Stimulated activated CD8-positive, alpha-beta memory T cell treated with anti-CD3 and anti-CD28 coated beads, Interleukin-2, amount 100 ng/mL, for 48 hours (primary cell): Measurements from ENCODE around the gene ITK.

Experiments
- DNase-seq, 2 donors: peaks; one replicate each; pipeline ENCODE4 v3.0.0-alpha.2; 2020; ENCODE audit warnings: low read depth in 2 of 2

The ITK gene

GRCh38 chr5:157180374-157181264, at the start of gene ITK:
ITK (plus strand) TSS chr5:157180840; CDS start chr5:157180978, 138 bp downstream.
- DNase-seq = no peak

DNA sequence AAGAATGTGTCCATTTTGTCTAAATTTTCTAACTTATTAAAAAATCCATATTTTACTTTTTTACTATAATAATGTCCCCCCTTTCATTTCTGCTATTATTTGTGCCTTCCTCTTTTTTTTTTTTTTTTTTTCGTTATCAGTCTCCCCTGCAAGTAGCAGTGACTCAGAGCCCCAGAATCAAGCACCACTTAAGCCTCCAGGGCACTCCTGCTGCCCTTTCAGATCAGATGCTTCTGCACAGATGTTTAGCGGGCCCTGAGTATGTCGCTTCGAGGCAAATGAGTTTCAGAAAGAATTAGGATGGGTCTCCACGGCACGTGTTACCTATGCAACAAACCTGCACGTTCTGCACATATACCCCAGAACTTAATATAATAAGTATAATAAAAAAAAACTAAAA, 49.7 kb upstream of the ITK start:
- DNase-seq = no peak

- DNase-seq = no peak
Measured at GRCh38 chr5:157132281-157132612, 48.4 kb upstream of the ITK start.

- DNase-seq = no peak
Measured at GRCh38 chr5:157137691-157138090, 42.9 kb upstream of the ITK start.

DNA sequence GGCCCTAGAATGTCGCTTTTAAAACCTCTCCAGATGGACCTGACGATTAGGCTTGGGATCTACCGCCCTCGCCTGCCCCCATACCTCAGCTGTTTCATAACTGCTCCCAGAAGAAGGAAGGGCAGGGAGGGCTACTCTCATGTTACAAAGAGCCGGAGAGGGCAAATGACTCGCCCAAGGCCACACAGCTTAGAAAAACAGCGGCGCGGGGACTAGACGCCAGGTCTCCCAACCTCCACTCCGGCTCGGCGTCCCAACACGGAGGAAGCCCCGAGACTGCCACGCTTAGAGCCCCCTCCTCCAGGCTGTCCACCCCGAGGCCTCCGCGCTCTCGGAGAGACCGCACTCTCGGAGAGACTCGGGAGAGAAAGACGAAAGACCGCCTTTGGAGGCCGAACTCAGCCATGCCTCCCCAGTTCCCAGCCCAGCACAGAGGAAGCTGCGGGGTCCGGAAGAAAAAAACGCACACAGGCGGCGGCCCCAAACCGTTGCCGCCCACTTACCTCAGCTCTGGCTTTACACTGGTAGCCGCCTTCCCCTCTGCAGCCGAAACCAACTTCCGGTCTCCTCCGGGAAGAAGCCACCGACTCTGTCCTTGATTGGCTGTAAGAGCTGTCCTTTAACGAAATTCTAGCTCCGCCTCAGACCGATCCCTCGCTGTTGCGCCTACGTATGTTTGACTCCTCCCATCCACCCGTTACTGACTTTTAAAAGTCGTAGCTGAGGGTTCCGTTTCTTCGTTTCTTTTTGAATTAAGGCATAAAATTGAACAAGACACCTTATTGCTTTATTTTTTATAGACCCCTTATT, 38.1 kb upstream of the ITK start, which contains the start of gene MED7:
TSS of gene MED7 (minus strand) at position 549 of the 810 bp plus-strand sequence. CDS start 3,434 bp downstream, outside the sequence.
- peak; percentile 72 to 82 for DNase-seq

DNA sequence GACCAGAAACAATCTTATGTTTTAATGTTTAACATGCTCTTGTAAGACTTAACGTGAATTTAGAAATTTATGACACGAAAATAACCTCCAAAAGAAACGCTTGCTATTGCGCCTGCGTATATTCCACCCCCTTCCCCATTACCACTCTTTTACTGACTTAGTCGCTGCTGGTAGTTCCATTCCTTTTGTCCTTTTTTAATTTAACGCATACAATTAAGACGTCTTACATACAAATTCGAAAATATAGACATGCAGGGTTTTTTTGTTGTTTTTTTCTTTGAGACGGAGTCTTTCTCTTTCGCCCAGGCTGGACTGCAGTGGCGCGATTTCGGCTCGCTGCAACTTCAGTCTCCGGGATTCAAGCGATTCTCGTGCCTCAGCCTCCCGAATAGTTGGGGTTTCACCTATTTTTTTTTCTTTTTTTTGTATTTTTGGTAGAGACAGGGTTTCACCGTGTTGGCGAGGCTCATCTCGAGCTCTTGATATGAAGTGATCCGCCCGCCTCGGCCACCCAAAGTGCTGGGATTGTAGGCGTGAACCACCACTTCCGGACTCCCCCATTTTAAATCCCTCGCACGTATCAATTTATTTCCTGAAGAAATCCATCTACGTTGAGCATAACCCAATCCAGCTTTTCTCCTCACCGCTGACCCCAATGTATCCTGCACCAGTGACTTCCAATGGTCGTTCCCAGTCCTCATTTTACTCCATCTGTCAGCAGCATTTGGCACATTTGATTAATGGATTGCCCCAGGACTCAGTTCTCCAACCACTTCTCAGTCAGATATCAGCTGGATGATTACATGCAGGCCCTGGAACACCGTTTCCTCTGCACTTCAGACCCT, 37.3 kb upstream of the ITK start:
- DNase-seq = peak; percentile 45 to 46

DNA sequence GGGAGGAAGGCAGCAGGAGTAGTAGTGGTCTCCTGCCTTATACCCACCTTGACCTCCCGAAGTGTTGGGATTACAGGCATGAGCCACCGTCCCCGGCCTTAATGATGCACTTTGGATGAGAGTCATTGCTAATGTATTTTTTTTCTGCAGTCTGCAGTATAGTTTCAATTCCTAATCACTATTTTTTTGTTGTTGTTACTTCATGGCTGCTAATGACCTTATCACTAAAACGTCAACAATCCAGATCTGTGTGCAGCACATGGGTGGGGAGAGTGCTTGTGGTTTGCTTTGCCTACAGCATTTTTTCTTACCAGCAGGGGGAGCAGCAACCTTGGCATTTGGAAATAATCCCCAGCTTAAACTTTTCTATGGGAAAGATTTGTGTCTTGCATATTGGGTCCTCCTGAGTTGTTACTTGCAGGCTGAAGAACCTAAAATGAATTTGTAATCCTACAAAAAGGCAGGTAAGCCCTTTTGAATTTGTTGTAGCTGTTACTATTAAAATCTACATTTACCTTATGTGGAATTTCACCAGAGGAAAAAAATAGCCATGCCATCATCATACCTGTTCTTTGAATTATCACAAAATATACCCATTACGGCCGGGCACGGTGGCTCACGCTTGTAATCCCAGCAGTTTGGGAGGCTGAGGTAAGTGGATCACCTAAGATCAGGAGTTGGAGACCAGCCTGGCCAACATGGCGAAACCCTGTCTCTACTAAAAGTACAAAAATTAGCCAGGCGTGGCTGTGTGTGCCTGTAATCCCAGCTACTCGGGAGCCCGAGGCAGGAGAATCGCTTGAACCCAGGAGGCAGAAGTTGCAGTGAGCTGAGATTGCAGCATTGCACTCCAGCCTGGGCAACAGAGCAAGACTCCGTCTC, 31.7 kb upstream of the ITK start:
- DNase-seq = peak; percentile 49 to 63

- no peak for DNase-seq
Measured at GRCh38 chr5:157150995-157151394, 29.6 kb upstream of the ITK start.

- DNase-seq = no peak
Measured at GRCh38 chr5:157155297-157155696, 25.3 kb upstream of the ITK start.

- no peak for DNase-seq
Measured at GRCh38 chr5:157157293-157157891, 23.2 kb upstream of the ITK start.

- DNase-seq = no peak
Measured at GRCh38 chr5:157159209-157159751, 21.4 kb upstream of the ITK start.

DNA sequence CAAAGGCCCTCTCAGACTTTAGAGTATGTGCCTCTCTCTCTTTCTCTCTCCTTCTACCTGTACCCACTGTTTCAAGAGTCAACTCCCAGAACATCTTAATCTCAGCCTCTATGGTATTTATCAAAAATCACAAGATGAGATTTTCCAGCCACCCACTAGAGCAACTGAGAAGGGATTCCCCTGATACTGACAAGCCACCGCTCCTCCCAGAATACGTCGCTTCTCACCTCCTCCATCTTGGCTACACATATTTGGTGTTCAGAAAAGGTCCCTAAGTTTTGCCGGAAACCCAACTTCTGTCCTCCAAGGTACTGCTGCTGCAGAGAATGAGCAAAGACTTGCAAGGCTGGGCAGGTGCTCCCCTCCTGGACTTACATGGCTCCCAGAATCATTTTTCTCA, 20.6 kb upstream of the ITK start:
- DNase-seq = no peak

DNA sequence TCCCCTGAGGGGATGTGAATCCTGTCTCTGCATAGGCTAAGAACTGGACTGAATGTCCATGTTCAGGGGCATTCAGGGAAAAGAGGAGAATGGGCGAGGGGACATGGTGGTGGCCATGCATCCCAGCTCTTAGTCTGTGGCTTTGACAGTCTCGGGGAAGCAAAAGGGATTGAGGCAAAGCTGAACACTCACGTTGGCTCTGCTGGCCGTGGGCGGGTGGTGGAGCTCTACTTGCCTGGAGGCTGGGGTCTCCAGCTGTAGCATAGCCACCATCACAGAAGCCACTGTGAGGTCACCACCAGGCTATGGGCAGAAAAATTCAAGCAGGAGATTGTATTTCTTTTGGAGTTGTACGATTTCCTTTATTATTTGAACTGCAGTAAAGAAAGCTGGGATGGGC, 18.6 kb upstream of the ITK start:
- no peak for DNase-seq

- DNase-seq = no peak
Measured at GRCh38 chr5:157162919-157163510, 17.6 kb upstream of the ITK start.

GRCh38 chr5:157164521-157164920, 16.1 kb upstream of the ITK start:
- DNase-seq = no peak

DNA sequence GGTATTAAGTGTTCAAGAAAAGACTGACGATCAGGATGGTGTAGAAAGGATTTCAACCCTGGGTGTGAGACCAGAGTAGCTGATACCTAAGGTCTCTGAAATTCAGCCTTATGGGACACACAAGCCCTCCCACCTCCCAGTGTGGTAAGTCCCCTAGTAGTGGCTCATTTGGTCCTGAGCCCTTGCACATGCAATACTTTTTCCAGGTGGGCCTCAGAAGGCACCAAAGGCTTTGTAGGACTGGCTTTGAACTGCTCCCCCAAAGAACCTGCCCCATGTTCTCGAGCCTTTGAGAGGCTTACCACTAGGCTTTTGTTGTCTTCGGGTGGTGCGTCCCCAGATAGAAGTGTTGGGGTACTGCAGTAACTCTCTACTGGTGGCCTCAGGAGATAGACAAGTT, 15.4 kb upstream of the ITK start:
- DNase-seq = no peak

- no peak for DNase-seq
Measured at GRCh38 chr5:157165668-157166067, 15.0 kb upstream of the ITK start.

GRCh38 chr5:157166214-157167213, 14.1 kb upstream of the ITK start, which contains the start of gene GARIN3:
GARIN3 (minus strand) TSS chr5:157166264; CDS start chr5:157166168, 96 bp downstream.
- no peak for DNase-seq
